Thoracic aorta (tissue), 2 donors: Measurements from ENCODE around the gene SCN8A. TPM values are rescaled to one million over a fixed set of nuclear protein-coding genes. Genes with fewer than 3 reads are reported as not detected.

Experiments used
- ATAC-seq: fragments of 150-250 bp; one replicate; pipeline ENCODE4 v1.8.0; 2017; ENCODE audit warnings: low read depth; ENCODE audit not compliant: insufficient number of reproducible peaks, low FRiP score
- DNase-seq: peaks from one replicate; pipeline ENCODE4 v3.0.0-alpha.2; 2020; ENCODE audit warnings: low spot score
- H3K27ac ChIP-seq, 2 donors: fragments of 200-600 bp; sonication (generic); 1 replicate in 1 of 2; 2 replicates in 1 of 2; pipeline ENCODE4 v1.5.1; 2016; ENCODE audit warnings: mild to moderate bottlenecking in 2 of 2, moderate library complexity in 2 of 2
- H3K27me3 ChIP-seq: fragments of 200-600 bp; sonication (generic); replicated peaks from 2 replicates; pipeline ENCODE4 v1.6.0; 2016; ENCODE audit warnings: mild to moderate bottlenecking; ENCODE audit not compliant: insufficient read depth
- H3K36me3 ChIP-seq: fragments of 200-600 bp; sonication (generic); one replicate; pipeline ENCODE4 v1.5.1; 2016
- H3K4me1 ChIP-seq, 2 donors: fragments of 200-600 bp; sonication (generic); 1 replicate in 1 of 2; 2 replicates in 1 of 2; pipeline versions ENCODE4 v1.5.1 to v1.6.0; 2016; ENCODE audit warnings: low read depth in 2 of 2, mild to moderate bottlenecking in 1 of 2; ENCODE audit not compliant: control insufficient read depth in 1 of 2
- H3K4me3 ChIP-seq: fragments of 200-600 bp; sonication (generic); 2 replicates; pipeline ENCODE4 v1.5.1; 2016; ENCODE audit warnings: mild to moderate bottlenecking
- H3K9me3 ChIP-seq: fragments of 200-600 bp; sonication (generic); 2 replicates; pipeline ENCODE4 v1.5.1; 2016
- CTCF ChIP-seq: fragments of 200-600 bp; sonication (generic); IDR thresholded peaks from one replicate; pipeline ENCODE4 v1.5.1; 2019; ENCODE audit warnings: antibody characterized with exemption
- total RNA-seq, 2 donors: library from RNA; depleted of rRNA; stranded (reverse); fragments of >200 nt; gene quantifications; one replicate each; pipeline versions ENCODE4 v1.1.0 to v1.2.3, GENCODE V29; 2016

Gene SCN8A
- total RNA-seq, 2 donors from 2014 or later: 0.54 TPM; not detected in 1

- peaks cover 0 to 8% of the 10 kb centered on the region in 2 donors for H3K4me1 ChIP-seq
- H3K27ac ChIP-seq: no peak overlapping the region
- H3K36me3 ChIP-seq: no peaks in the 10 kb centered on the region
- TF ChIP-seq CTCF: no peak
- ATAC-seq (no peak), DNase-seq (no peak)
- no peaks in the 10 kb centered on the region for H3K9me3 ChIP-seq
- H3K27me3 ChIP-seq: no peaks in the 10 kb centered on the region
- H3K4me3 ChIP-seq: no peak overlapping the region
Measured at GRCh38 chr12:51687177-51687576, 96.1 kb downstream of the SCN8A start.

GRCh38 chr12:51687614-51688013, 96.6 kb downstream of the SCN8A start:
- Histone ChIP-seq H3K4me1 (peaks cover 0 to 8% of the 10 kb centered on the region in 2 donors), H3K4me3 (no peak overlapping the region), H3K27ac (no peak overlapping the region), H3K27me3 (no peaks in the 10 kb centered on the region), H3K36me3 (no peaks in the 10 kb centered on the region), H3K9me3 (no peaks in the 10 kb centered on the region)
- ATAC-seq (no peak), DNase-seq (no peak)
- no peak for TF ChIP-seq CTCF

- Histone ChIP-seq H3K27ac (no peak overlapping the region), H3K4me1 (no peaks in the 10 kb centered on the region), H3K9me3 (no peaks in the 10 kb centered on the region), H3K4me3 (no peak overlapping the region), H3K27me3 (no peaks in the 10 kb centered on the region), H3K36me3 (no peaks in the 10 kb centered on the region)
- DNase-seq: no peak
- no peak for TF ChIP-seq CTCF
- ATAC-seq: no peak
Measured at GRCh38 chr12:51689983-51690382, 99.0 kb downstream of the SCN8A start.

DNA sequence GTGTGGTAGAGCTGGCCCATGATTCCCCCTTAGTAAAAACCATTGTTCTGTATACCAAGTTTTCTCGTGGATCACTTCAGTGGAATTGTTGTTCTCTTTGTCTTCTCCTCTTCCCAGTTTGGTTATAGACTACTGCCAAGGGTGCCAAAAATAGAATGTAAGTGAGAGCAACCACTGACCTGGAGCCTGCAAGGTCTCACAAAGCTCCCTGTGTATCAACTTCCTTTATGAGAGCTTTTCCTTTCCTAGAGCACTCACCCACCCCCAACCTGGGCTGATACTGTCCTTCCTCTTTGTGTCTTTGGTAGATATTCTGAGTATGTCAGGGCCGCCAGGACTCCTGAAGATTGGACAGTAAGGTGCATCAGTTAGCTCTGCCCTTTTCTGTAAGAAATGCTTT, 101.0 kb downstream of the SCN8A start:
- Histone ChIP-seq H3K27ac (no peak overlapping the region), H3K36me3 (no peaks in the 10 kb centered on the region), H3K27me3 (no peaks in the 10 kb centered on the region), H3K4me1 (no peaks in the 10 kb centered on the region), H3K4me3 (no peak overlapping the region), H3K9me3 (no peaks in the 10 kb centered on the region)
- ATAC-seq (no peak), DNase-seq (no peak)
- no peak for TF ChIP-seq CTCF

- ATAC-seq (no peak), DNase-seq (no peak)
- H3K4me1 ChIP-seq: no peaks in the 10 kb centered on the region
- H3K9me3 ChIP-seq: no peaks in the 10 kb centered on the region
- H3K36me3 ChIP-seq: no peaks in the 10 kb centered on the region
- no peak overlapping the region for H3K4me3 ChIP-seq
- H3K27ac ChIP-seq: no peak overlapping the region
- H3K27me3 ChIP-seq: no peaks in the 10 kb centered on the region
- no peak for TF ChIP-seq CTCF
Measured at GRCh38 chr12:51693569-51693968, 102.5 kb downstream of the SCN8A start.
